GM18517 (cell line): ENCODE measurements around the gene GPR84.
"Not testable (repeated sequence)": the region's sequence is repeated elsewhere in the genome, so short reads cannot be mapped to it uniquely, and the experiment has no call there.

Experiments used
- ATAC-seq: cut with Tn5 transposase; IDR thresholded peaks from one replicate; pipeline ENCODE4 v1.9.1; 2021; ENCODE audit warnings: mild to moderate bottlenecking, moderate library complexity; ENCODE audit not compliant: unreplicated experiment

Gene GPR84

GRCh38 chr12:54356228-54356627 is 8.1 kb downstream of the GPR84 start:
- no peak for ATAC-seq

GRCh38 chr12:54355104-54355815 is 9.0 kb downstream of the GPR84 start:
- ATAC-seq, result no peak

GRCh38 chr12:54354271-54354670 is 10.0 kb downstream of the GPR84 start:
- not testable (repeated sequence) for ATAC-seq

- no peak for ATAC-seq
These were observed 11.1 kb downstream of the GPR84 start for GRCh38 chr12:54352891-54353874.

DNA sequence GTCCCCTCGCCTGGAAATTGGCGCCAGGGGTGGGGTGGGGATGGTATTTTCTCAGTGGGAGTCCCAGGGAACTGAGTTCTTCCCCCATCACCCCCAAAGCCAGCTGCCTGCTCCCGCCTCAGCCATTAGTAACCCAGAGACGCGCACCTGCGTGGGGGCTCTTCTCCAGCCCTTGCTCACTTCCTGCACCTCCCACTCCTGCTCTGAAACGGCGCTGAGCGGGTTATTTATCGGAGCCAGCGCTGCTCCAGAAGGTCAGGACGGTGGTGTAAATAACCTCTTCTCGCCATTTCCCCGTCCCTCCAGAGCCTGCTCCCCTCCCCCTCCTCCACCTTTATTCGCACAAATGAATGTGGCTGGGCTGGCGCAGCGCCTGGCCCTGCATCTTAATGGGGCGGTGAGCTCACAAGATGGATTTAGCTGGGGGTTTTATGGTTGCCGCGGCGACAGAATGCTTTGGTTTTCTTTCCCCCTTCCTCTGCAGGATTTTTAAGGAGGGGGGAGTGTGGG is 12.2 kb downstream of the GPR84 start:
- ATAC-seq, result no peak

DNA sequence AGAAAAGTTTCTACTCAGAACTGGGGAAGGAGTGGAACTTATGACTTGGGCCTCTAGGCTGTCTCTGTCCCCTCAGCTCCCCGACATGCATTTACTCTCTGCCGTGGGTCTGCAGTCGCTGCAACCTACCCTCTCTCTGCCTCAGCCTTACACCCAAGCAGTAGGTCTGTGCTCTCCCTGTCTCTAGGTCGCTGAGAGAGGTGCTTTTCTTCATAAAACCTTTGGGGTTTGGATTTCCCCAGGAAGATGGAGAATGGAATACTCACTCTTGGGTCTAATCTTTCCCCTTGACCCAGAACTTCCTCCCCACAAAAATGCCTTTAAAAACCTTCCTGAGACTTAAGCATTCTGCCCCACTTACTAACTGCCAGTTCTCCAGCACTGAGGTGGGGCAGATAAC is 12.9 kb downstream of the GPR84 start:
- no peak for ATAC-seq

DNA sequence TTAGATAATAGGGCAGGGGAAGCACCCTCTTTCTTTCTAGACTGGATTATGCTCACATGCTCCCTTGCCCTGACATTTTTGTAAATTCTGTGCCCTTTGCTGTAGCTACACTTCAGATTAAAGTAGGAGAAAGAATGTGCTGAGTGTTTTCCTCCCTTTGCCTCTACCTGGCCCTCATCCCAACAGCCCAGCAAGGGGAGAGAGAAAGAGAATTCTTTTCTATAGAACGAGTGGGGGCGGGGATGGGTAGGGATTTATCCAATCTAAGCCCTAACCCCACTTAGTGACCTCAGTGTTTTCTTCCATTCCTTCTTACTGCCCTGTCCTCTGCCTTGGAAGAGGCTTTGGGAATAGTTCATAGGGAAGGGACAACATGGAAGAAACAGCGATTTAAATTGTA is 13.5 kb downstream of the GPR84 start:
- no peak for ATAC-seq

GRCh38 chr12:54349679-54350078 is 14.6 kb downstream of the GPR84 start:
- ATAC-seq, result no peak

DNA sequence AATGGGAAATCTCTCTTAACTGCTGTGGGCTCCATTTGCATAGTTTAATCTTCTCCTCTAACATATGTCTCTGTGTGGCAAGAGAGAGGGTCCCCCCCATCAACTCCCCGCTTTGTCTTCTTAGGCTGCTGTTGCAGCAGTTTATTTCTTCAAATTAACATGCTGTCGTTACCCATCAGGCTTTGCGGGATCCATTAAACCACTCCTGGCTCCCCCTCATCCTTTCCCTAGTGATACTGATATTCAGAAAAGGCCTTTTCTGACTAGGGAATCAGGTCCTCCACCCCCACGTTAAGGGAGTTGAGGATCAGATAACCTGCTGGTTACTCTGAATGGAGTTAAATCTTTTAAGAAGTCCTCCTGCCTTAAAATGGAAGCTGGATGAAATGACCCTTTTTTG is 15.2 kb downstream of the GPR84 start:
- ATAC-seq, result no peak

- ATAC-seq, result no peak
These were observed 22.6 kb downstream of the GPR84 start for GRCh38 chr12:54341378-54342300.

GRCh38 chr12:54340846-54341245 is 23.4 kb downstream of the GPR84 start:
- no peak for ATAC-seq

- no peak for ATAC-seq
These were observed 25.5 kb downstream of the GPR84 start for GRCh38 chr12:54338698-54339296.

GRCh38 chr12:54337854-54338650 is 26.2 kb downstream of the GPR84 start:
- ATAC-seq, result no peak

DNA sequence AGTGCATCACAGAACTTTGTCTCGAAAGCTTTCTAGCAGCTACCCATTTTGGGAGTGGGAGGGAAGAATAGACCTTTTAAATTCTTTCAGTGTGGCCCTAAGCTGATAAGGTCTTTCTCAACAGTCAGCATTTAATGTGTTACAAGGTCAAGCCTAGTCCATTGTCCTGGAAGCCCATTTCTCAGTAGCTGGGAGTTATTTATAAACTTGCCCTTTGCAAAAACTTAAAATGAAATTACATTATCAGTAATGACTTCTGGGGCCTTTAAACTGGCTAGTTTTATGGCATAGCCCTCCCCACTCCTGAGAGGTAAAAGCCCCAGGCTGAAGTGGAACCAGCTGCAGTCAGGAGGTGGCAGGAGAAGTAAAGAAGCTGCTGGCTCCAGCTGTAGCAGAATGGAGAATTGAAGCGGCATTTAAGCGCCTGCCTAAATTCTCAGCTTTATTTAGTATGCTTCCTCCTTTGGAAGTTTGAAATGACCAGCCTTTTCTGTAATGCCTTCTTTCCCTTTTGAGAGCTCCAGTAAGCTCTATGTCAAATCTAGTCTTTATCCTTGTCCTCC is 26.9 kb downstream of the GPR84 start:
- no peak for ATAC-seq

DNA sequence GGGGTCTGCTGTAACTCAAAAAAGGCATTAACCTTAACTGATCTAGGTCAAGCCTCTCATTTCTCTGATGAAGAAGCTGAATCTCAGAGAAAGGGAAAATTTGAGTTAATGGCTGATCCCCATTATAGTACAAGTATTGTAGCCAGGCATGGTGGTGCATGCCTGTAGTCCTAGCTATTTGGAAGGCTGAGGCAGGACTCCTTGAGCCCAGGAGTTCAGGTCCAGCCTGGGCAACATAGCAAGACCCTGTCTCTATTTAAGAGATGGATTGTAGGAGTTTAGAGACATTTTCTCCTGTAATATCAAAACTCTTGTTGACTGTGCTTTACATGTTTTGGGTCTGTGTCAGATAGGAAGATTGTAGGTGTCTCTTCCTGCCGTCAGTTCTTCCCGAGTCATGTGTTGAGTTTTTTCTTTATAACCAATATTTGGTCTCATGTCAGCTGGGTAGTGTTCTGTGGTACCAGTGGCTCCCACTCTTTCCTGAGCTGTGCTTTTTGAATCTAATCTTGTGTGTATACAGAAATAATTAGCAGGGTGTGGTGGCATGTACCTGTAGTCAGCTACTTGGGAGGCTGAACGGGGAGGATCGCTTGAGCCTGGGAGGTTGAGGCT is 30.8 kb downstream of the GPR84 start:
- ATAC-seq, result no peak

DNA sequence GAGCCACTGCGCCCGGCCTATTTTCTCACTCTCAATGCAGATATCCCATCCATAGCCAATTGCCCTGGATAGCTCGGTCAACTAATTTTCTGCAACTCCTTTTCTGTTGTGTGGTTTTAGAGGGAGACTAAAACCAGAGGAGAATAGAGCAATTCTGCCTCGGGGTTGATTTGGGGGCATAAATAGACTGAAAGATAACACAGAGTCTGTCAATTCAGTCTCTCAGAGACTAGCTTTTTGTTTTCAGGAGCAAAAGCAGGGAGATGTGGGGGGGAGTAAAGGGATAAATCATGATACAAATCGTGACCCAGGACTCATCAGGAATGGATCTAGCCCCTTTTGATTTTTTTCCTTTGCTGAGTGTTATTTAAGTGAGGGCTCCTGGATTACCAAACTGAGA is 32.8 kb downstream of the GPR84 start:
- no peak for ATAC-seq

DNA sequence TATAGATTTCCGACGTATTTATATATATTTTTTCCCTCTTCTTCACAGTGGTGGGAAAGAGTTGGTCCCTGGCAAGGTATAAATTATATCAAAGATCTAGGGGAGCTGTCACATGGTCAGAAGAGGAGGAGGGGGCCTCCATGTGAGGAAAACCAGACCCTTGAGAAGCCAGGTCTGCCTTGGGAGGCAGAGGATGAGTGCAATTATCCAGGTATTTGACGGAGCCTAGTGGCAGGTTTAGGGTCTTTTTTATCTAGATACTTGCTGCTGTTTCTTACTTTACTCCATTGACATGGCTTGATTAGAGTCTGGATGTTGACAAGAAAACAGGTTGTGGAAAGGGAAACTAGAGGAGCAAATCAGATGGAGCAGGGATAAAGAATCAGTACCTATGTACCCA is 33.8 kb downstream of the GPR84 start:
- ATAC-seq, result no peak

DNA sequence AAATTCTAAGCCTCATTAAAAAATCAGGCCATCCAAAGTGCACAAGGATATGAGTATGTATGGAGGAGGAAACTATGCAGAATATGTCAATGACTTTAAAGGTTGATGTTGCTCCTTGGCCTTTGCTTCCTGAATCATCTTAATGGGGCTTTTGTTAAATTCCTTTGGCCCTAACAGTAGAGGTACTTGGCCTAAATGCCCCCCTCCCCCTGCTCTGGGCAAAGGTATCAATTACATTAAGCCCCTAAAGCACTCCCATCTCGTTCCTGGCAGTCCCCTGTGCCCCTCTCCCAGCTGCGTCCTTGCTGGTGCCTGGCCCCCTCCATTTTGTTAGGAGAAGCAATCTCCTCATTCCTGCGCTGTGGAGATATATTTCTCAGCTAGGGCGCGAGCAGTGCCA is 34.5 kb downstream of the GPR84 start:
- ATAC-seq, result no peak
